GM23338 (cell line): ENCODE measurements around the gene CDC42BPA.

Experiments used
- CREB1 ChIP-seq: fragments of 250-450 bp; sonication (Bioruptor Pico); IDR thresholded peaks from 2 replicates; pipeline ENCODE4 v1.5.0; 2020; ENCODE audit warnings: low read depth, mild to moderate bottlenecking, moderate library complexity
- CTCF ChIP-seq, 2 experiments: fragments of 200-600 bp in 1 of 2; sonication (generic) in 1 of 2; conservative IDR thresholded peaks; 2 replicates each; pipeline versions ENCODE4 v1.5.1 to v1.6.1; 2016 to 2017; ENCODE audit warnings: antibody characterized with exemption in 2 of 2, low read depth in 2 of 2, mild to moderate bottlenecking in 2 of 2, moderate library complexity in 1 of 2
- ETS1 ChIP-seq: IDR thresholded peaks from 2 replicates; pipeline ENCODE4 v1.6.1; 2016; ENCODE audit warnings: antibody characterized with exemption
- EZH2 ChIP-seq: fragments of 200-600 bp; sonication (generic); IDR thresholded peaks from one replicate; pipeline ENCODE4 v1.8.0; 2017; ENCODE audit warnings: antibody characterized with exemption, mild to moderate bottlenecking, low read depth; ENCODE audit not compliant: unreplicated experiment
- EZH2phosphoT487 ChIP-seq: fragments of 200-600 bp; sonication (generic); IDR thresholded peaks from one replicate; pipeline ENCODE4 v1.8.1; 2018; ENCODE audit warnings: antibody characterized with exemption; ENCODE audit not compliant: unreplicated experiment
- JUNB ChIP-seq: IDR thresholded peaks from one replicate; pipeline ENCODE4 v1.6.1; 2016; ENCODE audit warnings: antibody characterized with exemption; ENCODE audit not compliant: unreplicated experiment
- POLR2AphosphoS5 ChIP-seq: IDR thresholded peaks from 2 replicates; pipeline ENCODE4 v1.6.1; 2016; ENCODE audit warnings: antibody characterized with exemption, low read depth
- REST ChIP-seq: IDR thresholded peaks from one replicate; pipeline ENCODE4 v1.6.1; 2018; ENCODE audit warnings: antibody characterized with exemption; ENCODE audit not compliant: unreplicated experiment
- ZNF331 ChIP-seq: fragments of 250-450 bp; sonication (Bioruptor Pico); IDR thresholded peaks from 2 replicates; pipeline ENCODE4 v1.5.0; 2020; ENCODE audit warnings: low read depth, mild to moderate bottlenecking, moderate library complexity

GRCh38 chr1:226948480-226948879 is 369.8 kb downstream of the CDC42BPA start:
- TF ChIP-seq POLR2AphosphoS5 = no peak
- TF ChIP-seq CTCF (conservative IDR thresholded peaks at IDR 0.05; ENCODE audit: low read depth in 2 of 2) = no peak
- TF ChIP-seq EZH2 = no peak
- no peak for TF ChIP-seq CREB1
- TF ChIP-seq EZH2phosphoT487 = no peak
- no peak for TF ChIP-seq REST
- no peak for TF ChIP-seq JUNB
- TF ChIP-seq ETS1 = no peak
- TF ChIP-seq ZNF331 (CRISPR knock-in tag) = no peak
